Measurements from ENCODE around the gene SLC19A2.

Gene SLC19A2

DNA sequence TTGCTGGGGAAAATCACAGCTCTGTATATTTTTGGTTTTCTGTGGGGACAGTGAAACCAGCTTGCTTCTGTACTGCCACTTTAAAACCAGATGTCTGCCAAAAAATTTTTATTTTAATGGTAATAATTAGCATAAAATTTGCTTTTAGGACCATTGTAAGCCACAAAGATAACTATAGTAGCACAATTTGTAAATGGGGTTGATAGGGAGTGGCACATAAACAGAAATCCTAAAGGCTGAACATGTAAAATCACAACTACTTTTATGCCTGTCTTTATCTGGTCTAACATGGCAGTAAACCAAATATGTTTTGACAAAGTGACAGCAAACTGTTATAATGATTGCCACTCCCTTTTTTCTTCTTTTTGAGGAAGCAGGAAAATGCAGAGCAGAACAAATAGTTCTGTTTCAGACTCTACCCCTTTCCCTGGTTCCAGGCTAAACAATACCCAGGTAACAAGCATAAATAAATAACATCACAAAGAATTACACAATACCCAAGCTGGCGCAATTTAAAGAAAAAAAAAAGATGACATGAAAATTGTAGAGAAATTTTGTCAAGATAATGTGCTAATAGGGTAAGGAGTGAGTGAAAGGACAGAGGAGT is 34.4 kb downstream of the SLC19A2 start:
- Histone ChIP-seq H3K4me3 (ENCODE audit: low read depth in 1 of 2, low read length in 2 of 2) (no peak overlapping the region), H3K9me3 (ENCODE audit: insufficient read depth, low read length, severe bottlenecking) (no peaks in the 10 kb centered on the region), H4K20me1 (ENCODE audit: insufficient read depth, low read length) (no peaks in the 10 kb centered on the region), H3K27ac (ENCODE audit: low read length) (no peak overlapping the region), H3K79me2 (ENCODE audit: insufficient read depth, low read length) (no peaks in the 10 kb centered on the region), H3K9ac (ENCODE audit: low read depth, low read length) (no peak overlapping the region), H3K4me2 (ENCODE audit: insufficient read depth, low read length) (no peak overlapping the region), H3K4me1 (ENCODE audit: insufficient read depth, low read length) (peaks cover under 1% of the 10 kb centered on the region; the same call in 1 of the 2 replicates), H2AFZ (ENCODE audit: low read depth, low read length) (no peak overlapping the region), H3K36me3 (ENCODE audit: insufficient read depth, low read length) (no peaks in the 10 kb centered on the region), H3K27me3 (ENCODE audit: insufficient read depth, low read length, poor library complexity) (no peaks in the 10 kb centered on the region)
- no peak for DNase-seq
- TF ChIP-seq, protein P1, sequence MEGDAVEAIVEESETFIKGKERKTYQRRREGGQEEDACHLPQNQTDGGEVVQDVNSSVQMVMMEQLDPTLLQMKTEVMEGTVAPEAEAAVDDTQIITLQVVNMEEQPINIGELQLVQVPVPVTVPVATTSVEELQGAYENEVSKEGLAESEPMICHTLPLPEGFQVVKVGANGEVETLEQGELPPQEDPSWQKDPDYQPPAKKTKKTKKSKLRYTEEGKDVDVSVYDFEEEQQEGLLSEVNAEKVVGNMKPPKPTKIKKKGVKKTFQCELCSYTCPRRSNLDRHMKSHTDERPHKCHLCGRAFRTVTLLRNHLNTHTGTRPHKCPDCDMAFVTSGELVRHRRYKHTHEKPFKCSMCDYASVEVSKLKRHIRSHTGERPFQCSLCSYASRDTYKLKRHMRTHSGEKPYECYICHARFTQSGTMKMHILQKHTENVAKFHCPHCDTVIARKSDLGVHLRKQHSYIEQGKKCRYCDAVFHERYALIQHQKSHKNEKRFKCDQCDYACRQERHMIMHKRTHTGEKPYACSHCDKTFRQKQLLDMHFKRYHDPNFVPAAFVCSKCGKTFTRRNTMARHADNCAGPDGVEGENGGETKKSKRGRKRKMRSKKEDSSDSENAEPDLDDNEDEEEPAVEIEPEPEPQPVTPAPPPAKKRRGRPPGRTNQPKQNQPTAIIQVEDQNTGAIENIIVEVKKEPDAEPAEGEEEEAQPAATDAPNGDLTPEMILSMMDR (IDR thresholded peaks at IDR 0.05; ENCODE audit: borderline replicate concordance, extremely low read depth, low read length, poor library complexity, severe bottlenecking): no peak
- TF ChIP-seq EZH2 (IDR thresholded peaks at IDR 0.05; ENCODE audit: borderline replicate concordance, low read depth, low read length, severe bottlenecking): no peak
- ATAC-seq (ENCODE audit: insufficient read depth, low read depth): no peak

DNA sequence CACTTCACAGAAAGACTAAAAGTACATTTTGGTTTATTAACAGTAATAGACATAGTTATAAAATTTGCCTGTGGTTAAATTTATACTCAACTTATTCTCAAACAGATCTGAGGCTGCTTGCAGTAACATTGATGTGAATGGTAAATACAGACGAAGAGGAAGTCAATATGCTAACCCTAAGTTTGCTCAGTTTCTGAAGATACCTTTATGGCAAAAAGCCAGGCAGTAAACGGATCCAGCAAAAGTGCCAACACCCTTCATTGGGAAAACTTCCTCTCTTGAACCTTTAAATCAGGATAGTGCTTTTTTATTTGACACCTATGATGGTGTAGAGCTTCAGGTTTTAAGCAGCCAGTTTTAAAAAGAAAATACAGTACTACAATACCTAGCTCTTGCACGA is 41.8 kb downstream of the SLC19A2 start:
- ATAC-seq (ENCODE audit: insufficient read depth, low read depth) (no peak), DNase-seq (no peak)
- H3K4me3 ChIP-seq (ENCODE audit: low read depth in 1 of 2, low read length in 2 of 2): no peak overlapping the region
- no peak overlapping the region for H3K4me2 ChIP-seq (ENCODE audit: insufficient read depth, low read length)
- no peaks in the 10 kb centered on the region for H4K20me1 ChIP-seq (ENCODE audit: insufficient read depth, low read length)
- peaks cover 7% of the 10 kb centered on the region for H3K9me3 ChIP-seq (ENCODE audit: insufficient read depth, low read length, severe bottlenecking)
- no peaks in the 10 kb centered on the region for H3K79me2 ChIP-seq (ENCODE audit: insufficient read depth, low read length)
- no peak overlapping the region for H3K27ac ChIP-seq (ENCODE audit: low read length)
- no peaks in the 10 kb centered on the region for H3K27me3 ChIP-seq (ENCODE audit: insufficient read depth, low read length, poor library complexity)
- no peaks in the 10 kb centered on the region for H3K36me3 ChIP-seq (ENCODE audit: insufficient read depth, low read length)
- no peak for TF ChIP-seq EZH2 (IDR thresholded peaks at IDR 0.05; ENCODE audit: borderline replicate concordance, low read depth, low read length, severe bottlenecking)
- TF ChIP-seq, protein P1 (IDR thresholded peaks at IDR 0.05; ENCODE audit: borderline replicate concordance, extremely low read depth, low read length, poor library complexity, severe bottlenecking): no peak
- H3K4me1 ChIP-seq (ENCODE audit: insufficient read depth, low read length): no peaks in the 10 kb centered on the region
- no peak overlapping the region for H2AFZ ChIP-seq (ENCODE audit: low read depth, low read length)
- H3K9ac ChIP-seq (ENCODE audit: low read depth, low read length): no peak overlapping the region

DNA sequence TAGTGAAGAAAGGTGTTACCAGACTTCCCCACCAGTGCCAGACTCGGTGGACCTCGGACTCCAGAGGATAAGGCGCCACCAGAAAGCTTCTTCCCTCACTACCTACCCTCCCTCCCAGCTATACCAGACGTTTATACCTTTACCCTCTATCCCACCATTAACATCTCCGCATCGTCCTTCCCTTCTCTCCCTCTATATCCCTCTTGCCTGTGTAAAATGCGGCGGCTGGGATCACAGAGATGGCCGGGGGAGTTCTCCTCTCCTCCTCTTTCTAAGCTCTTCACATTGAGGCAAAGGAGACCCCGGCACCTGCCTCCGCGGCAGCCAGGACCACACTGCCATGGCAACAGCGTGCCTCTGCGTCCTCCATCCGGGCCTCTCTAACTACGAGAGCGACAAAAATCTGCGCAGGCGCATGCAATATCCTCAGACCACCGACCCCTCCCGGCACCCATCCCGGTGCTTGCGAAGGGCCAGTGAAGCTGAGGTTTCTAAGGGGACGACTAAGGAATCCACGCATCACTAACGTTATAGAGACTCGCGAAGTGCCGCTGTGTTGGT is 58.6 kb downstream of the SLC19A2 start, which contains the start of gene CCDC181:
CCDC181 (minus strand) TSS at position 394 of the 561 bp plus-strand sequence. CDS start 2,547 bp downstream, outside the sequence.
- peak within 1 kb of the TSS; percentile 94 for H3K4me2 ChIP-seq (ENCODE audit: insufficient read depth, low read length)
- peak within 1 kb of the TSS; percentile 58 for H3K9ac ChIP-seq (ENCODE audit: low read depth, low read length)
- peak; percentile 91 for DNase-seq
- H3K27ac ChIP-seq (ENCODE audit: low read length): peak within 1 kb of the TSS; percentile 55
- no peaks in the 10 kb centered on the region for H3K27me3 ChIP-seq (ENCODE audit: insufficient read depth, low read length, poor library complexity)
- no peaks in the 10 kb centered on the region for H4K20me1 ChIP-seq (ENCODE audit: insufficient read depth, low read length)
- H3K79me2 ChIP-seq (ENCODE audit: insufficient read depth, low read length): no peaks in the 10 kb centered on the region
- peak; percentile 100 for ATAC-seq (ENCODE audit: insufficient read depth, low read depth)
- H3K4me1 ChIP-seq (ENCODE audit: insufficient read depth, low read length): peaks cover 22% of the 10 kb centered on the region
- H3K36me3 ChIP-seq (ENCODE audit: insufficient read depth, low read length): no peaks in the 10 kb centered on the region
- no peaks in the 10 kb centered on the region for H3K9me3 ChIP-seq (ENCODE audit: insufficient read depth, low read length, severe bottlenecking)
- H3K4me3 ChIP-seq (ENCODE audit: low read depth in 1 of 2, low read length in 2 of 2): peak within 1 kb of the TSS; percentile 44 to 71
- no peak for TF ChIP-seq EZH2 (IDR thresholded peaks at IDR 0.05; ENCODE audit: borderline replicate concordance, low read depth, low read length, severe bottlenecking)
- TF ChIP-seq, protein P1 (IDR thresholded peaks at IDR 0.05; ENCODE audit: borderline replicate concordance, extremely low read depth, low read length, poor library complexity, severe bottlenecking): no peak
- peak within 1 kb of the TSS; percentile 97 for H2AFZ ChIP-seq (ENCODE audit: low read depth, low read length)

Measured in DND-41 (cell line).